SU-DHL-6 (cell line): ENCODE measurements around the gene PIK3C2G.

ENCODE experiments used
- H2AFZ ChIP-seq: fragments of 200-600 bp; sonication (generic); 2 replicates; pipeline ENCODE4 v1.6.1; 2014; ENCODE audit warnings: low read depth, mild to moderate bottlenecking, moderate library complexity, mixed read lengths, antibody characterized with exemption, low read length; ENCODE audit not compliant: severe bottlenecking
- H3F3A ChIP-seq: fragments of 200-600 bp; shearing (Covaris generic); 2 replicates; pipeline ENCODE4 v1.6.0; 2016; ENCODE audit warnings: antibody characterized with exemption, mild to moderate bottlenecking; ENCODE audit not compliant: insufficient read depth
- H3K27ac ChIP-seq: fragments of 200-600 bp; sonication (generic); 2 replicates; pipeline ENCODE4 v1.5.1; 2016; ENCODE audit warnings: low read depth, mild to moderate bottlenecking, low read length, moderate library complexity, mixed read lengths
- H3K27me3 ChIP-seq: fragments of 200-600 bp; sonication (generic), shearing (Covaris generic); 2 replicates; pipeline ENCODE4 v1.6.0; 2014; ENCODE audit warnings: mild to moderate bottlenecking, low read length
- H3K36me3 ChIP-seq: fragments of 200-600 bp; sonication (generic); 2 replicates; pipeline ENCODE4 v1.6.1; 2014; ENCODE audit warnings: mild to moderate bottlenecking, low read length, mixed read lengths
- H3K4me2 ChIP-seq: fragments of 300-600, 200-600 bp; shearing (Covaris generic), sonication (generic); 2 replicates; pipeline ENCODE4 v1.6.0; 2014; ENCODE audit warnings: low read length, low read depth, mild to moderate bottlenecking; ENCODE audit not compliant: poor library complexity, severe bottlenecking
- H3K4me3 ChIP-seq: fragments of 200-600 bp; sonication (generic); 2 replicates; pipeline ENCODE4 v1.5.1; 2014; ENCODE audit warnings: antibody characterized with exemption, low read length, mild to moderate bottlenecking, mixed read lengths; ENCODE audit not compliant: insufficient read depth, poor library complexity, severe bottlenecking
- H3K79me2 ChIP-seq: fragments of 200-600 bp; sonication (generic); 2 replicates; pipeline ENCODE4 v1.6.1; 2014; ENCODE audit warnings: mild to moderate bottlenecking, low read length, moderate library complexity; ENCODE audit not compliant: insufficient read depth
- H3K9ac ChIP-seq: fragments of 200-600 bp; sonication (generic); 2 replicates; pipeline ENCODE4 v1.7.0; 2014; ENCODE audit warnings: mild to moderate bottlenecking, low read length
- H3K9me2 ChIP-seq: fragments of 200-600 bp; sonication (generic); replicated peaks from 2 replicates; pipeline ENCODE4 v1.6.1; 2014; ENCODE audit warnings: low read length; ENCODE audit not compliant: insufficient read depth
- H3K9me3 ChIP-seq: fragments of 200-600 bp; sonication (generic); 2 replicates; pipeline ENCODE4 v1.6.1; 2014; ENCODE audit warnings: low read length, mixed read lengths; ENCODE audit not compliant: insufficient read depth
- H4K20me1 ChIP-seq: fragments of 200-600 bp; sonication (generic); 2 replicates; pipeline ENCODE4 v1.6.1; 2014; ENCODE audit warnings: low read depth, mild to moderate bottlenecking, antibody characterized with exemption, low read length, moderate library complexity, mixed read lengths
- EZH2phosphoT487 ChIP-seq: fragments of 200-600 bp; sonication (generic), shearing (Covaris generic); conservative IDR thresholded peaks from 2 replicates; pipeline ENCODE4 v1.6.1; 2018; ENCODE audit warnings: mild to moderate bottlenecking, antibody characterized with exemption, low read length, moderate library complexity, mixed read lengths
- TF ChIP-seq, protein P1 (sequence below): fragments of 200-600 bp; sonication (generic); IDR thresholded peaks from one replicate; pipeline ENCODE4 v1.5.1; 2017; ENCODE audit warnings: antibody characterized with exemption, mild to moderate bottlenecking, low read length, moderate library complexity; ENCODE audit not compliant: insufficient read depth, poor library complexity, severe bottlenecking

Gene PIK3C2G

DNA sequence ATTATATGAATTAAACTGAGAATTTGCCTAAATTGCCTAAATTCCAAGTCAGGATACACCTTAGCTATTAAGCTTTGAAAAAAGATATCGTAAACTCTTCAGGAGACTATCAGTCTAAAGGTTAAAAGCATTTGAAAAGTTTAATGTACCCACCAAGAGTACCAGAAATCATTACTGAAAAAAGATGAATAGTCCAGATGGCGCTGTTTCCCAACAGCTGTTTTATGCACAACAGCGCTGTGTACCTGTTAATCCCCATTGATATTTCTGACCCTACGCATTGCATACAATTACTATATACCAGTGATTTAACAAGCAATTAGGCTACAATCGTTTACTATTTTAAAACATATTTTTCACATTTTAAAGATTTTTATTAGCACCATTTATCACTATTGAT is 291.5 kb downstream of the PIK3C2G start:
- no peak for TF ChIP-seq EZH2phosphoT487
- TF ChIP-seq, protein P1, sequence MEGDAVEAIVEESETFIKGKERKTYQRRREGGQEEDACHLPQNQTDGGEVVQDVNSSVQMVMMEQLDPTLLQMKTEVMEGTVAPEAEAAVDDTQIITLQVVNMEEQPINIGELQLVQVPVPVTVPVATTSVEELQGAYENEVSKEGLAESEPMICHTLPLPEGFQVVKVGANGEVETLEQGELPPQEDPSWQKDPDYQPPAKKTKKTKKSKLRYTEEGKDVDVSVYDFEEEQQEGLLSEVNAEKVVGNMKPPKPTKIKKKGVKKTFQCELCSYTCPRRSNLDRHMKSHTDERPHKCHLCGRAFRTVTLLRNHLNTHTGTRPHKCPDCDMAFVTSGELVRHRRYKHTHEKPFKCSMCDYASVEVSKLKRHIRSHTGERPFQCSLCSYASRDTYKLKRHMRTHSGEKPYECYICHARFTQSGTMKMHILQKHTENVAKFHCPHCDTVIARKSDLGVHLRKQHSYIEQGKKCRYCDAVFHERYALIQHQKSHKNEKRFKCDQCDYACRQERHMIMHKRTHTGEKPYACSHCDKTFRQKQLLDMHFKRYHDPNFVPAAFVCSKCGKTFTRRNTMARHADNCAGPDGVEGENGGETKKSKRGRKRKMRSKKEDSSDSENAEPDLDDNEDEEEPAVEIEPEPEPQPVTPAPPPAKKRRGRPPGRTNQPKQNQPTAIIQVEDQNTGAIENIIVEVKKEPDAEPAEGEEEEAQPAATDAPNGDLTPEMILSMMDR: no peak
- Histone ChIP-seq H3K36me3 (no peaks in the 10 kb centered on the region), H3K9me2 (no peaks in the 10 kb centered on the region), H3K4me2 (no peak overlapping the region), H3K79me2 (no peaks in the 10 kb centered on the region), H3K9ac (no peak overlapping the region), H3F3A (no peaks in the 10 kb centered on the region), H3K27me3 (no peaks in the 10 kb centered on the region), H3K9me3 (no peaks in the 10 kb centered on the region), H3K27ac (no peak overlapping the region), H3K4me3 (no peak overlapping the region), H4K20me1 (no peaks in the 10 kb centered on the region), H2AFZ (no peak overlapping the region)

DNA sequence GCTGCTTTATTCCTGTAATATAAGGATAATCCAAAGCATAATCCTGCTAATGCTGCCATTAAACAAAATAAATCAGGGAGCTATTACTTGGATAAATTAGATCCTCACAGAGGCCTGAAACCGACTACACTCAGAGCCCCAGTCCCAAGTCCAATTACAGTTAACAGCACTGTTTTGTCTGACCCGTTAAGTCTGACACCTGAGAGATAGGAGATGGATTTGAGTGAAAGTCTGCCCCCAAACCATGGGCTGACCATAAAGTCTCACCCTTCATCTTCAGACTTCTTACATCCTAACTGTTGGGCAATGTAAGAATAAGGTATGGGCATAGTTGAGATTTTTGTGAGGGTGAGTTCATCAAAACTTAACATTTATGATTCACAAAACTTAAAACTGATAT is 294.8 kb downstream of the PIK3C2G start:
- TF ChIP-seq, protein P1: no peak
- no peak for TF ChIP-seq EZH2phosphoT487
- H3K9ac ChIP-seq: no peak overlapping the region
- H3K27ac ChIP-seq: no peak overlapping the region
- H3K79me2 ChIP-seq: no peaks in the 10 kb centered on the region
- no peaks in the 10 kb centered on the region for H3K27me3 ChIP-seq
- H3K36me3 ChIP-seq: no peaks in the 10 kb centered on the region
- no peaks in the 10 kb centered on the region for H3K9me3 ChIP-seq
- no peak overlapping the region for H2AFZ ChIP-seq
- no peaks in the 10 kb centered on the region for H4K20me1 ChIP-seq
- no peaks in the 10 kb centered on the region for H3K9me2 ChIP-seq
- no peak overlapping the region for H3K4me2 ChIP-seq
- no peaks in the 10 kb centered on the region for H3F3A ChIP-seq
- no peak overlapping the region for H3K4me3 ChIP-seq

DNA sequence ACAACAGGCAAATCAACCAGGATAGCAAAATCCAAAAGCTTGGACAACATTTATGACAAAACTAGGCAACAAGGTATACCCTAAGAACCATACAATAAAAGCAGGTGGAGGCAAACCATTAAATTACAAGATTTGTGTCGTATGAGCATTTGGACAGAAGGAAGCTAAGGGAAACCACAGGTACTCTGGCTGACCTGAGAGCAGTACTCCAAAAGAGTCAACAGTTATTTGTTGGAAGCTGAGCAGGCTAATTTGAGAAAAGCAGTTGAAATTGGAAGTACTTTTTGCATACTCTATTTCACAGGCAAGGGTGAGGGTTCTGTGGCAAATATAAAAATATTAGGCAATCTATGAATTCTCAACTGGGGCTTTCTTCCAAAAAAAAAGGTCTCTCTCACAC is 297.9 kb downstream of the PIK3C2G start:
- H3K27me3 ChIP-seq: no peaks in the 10 kb centered on the region
- H3K36me3 ChIP-seq: no peaks in the 10 kb centered on the region
- no peaks in the 10 kb centered on the region for H3K9me3 ChIP-seq
- no peak overlapping the region for H3K9ac ChIP-seq
- no peak overlapping the region for H3K4me3 ChIP-seq
- TF ChIP-seq, protein P1: no peak
- no peak for TF ChIP-seq EZH2phosphoT487
- no peak overlapping the region for H2AFZ ChIP-seq
- H3K27ac ChIP-seq: no peak overlapping the region
- no peaks in the 10 kb centered on the region for H4K20me1 ChIP-seq
- H3F3A ChIP-seq: no peaks in the 10 kb centered on the region
- H3K9me2 ChIP-seq: no peaks in the 10 kb centered on the region
- H3K79me2 ChIP-seq: no peaks in the 10 kb centered on the region
- no peak overlapping the region for H3K4me2 ChIP-seq

DNA sequence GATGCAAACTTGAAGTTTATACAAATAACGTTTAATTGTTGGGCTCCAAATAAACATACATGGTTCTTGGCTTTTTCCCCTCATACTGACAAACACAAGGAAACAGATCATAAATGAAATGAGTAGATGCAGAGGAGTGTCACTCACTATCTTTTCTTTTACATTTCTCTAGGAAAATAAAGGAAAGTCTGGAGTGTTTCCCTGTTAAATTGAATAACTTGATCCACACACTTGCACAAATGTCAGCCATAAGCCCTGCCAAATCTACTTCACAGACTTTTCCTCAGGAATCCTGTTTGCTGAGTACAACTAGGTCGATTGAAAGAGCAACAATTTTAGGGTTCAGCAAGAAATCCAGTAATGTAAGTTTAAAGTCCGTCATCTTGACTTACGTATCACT is 301.2 kb downstream of the PIK3C2G start:
- H4K20me1 ChIP-seq: no peaks in the 10 kb centered on the region
- no peaks in the 10 kb centered on the region for H3F3A ChIP-seq
- H3K36me3 ChIP-seq: no peaks in the 10 kb centered on the region
- H3K4me3 ChIP-seq: no peak overlapping the region
- H3K27me3 ChIP-seq: no peaks in the 10 kb centered on the region
- H3K9me2 ChIP-seq: no peaks in the 10 kb centered on the region
- TF ChIP-seq, protein P1: no peak
- TF ChIP-seq EZH2phosphoT487: no peak
- no peak overlapping the region for H3K9ac ChIP-seq
- H3K4me2 ChIP-seq: no peak overlapping the region
- no peaks in the 10 kb centered on the region for H3K79me2 ChIP-seq
- no peaks in the 10 kb centered on the region for H3K9me3 ChIP-seq
- no peak overlapping the region for H3K27ac ChIP-seq
- no peak overlapping the region for H2AFZ ChIP-seq
